SU-DHL-6 (cell line): Measurements from ENCODE around the gene RAI14.

ENCODE experiments used
- EZH2phosphoT487 ChIP-seq: fragments of 200-600 bp; sonication (generic), shearing (Covaris generic); conservative IDR thresholded peaks from 2 replicates; pipeline ENCODE4 v1.6.1; 2018; ENCODE audit warnings: mild to moderate bottlenecking, antibody characterized with exemption, low read length, moderate library complexity, mixed read lengths
- TF ChIP-seq, protein P1 (sequence below): fragments of 200-600 bp; sonication (generic); IDR thresholded peaks from one replicate; pipeline ENCODE4 v1.5.1; 2017; ENCODE audit warnings: antibody characterized with exemption, mild to moderate bottlenecking, low read length, moderate library complexity; ENCODE audit not compliant: insufficient read depth, poor library complexity, severe bottlenecking

DNA sequence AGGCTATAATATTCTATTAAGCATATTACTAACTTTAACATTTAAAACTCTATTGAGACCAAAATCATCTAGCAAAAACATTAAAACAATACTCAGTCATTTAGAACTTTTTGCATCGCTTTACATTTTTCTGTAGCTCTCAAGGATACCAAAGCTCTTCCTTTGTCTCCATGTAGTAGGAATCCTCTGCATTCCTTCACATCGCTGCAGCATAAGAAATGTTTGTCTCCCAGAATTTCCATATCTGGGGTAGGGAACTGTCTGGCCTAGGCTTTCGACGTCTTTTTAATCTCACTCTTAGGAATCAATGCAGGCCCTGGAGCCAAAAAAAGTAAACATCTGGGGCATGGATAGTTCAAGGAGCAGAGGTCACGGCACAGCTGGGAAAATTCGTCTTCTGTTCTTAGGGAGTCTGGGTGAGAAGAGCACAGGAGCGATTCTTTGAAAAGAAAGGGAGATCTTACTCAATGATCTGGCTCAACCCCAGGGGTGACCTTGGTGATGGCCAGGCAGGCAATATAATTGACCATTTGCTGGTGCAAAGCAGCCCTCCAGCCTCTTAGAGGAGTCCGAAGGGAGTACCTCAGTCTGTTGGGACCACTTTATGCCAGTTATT, 23.2 kb upstream of the RAI14 start:
- TF ChIP-seq, protein P1, sequence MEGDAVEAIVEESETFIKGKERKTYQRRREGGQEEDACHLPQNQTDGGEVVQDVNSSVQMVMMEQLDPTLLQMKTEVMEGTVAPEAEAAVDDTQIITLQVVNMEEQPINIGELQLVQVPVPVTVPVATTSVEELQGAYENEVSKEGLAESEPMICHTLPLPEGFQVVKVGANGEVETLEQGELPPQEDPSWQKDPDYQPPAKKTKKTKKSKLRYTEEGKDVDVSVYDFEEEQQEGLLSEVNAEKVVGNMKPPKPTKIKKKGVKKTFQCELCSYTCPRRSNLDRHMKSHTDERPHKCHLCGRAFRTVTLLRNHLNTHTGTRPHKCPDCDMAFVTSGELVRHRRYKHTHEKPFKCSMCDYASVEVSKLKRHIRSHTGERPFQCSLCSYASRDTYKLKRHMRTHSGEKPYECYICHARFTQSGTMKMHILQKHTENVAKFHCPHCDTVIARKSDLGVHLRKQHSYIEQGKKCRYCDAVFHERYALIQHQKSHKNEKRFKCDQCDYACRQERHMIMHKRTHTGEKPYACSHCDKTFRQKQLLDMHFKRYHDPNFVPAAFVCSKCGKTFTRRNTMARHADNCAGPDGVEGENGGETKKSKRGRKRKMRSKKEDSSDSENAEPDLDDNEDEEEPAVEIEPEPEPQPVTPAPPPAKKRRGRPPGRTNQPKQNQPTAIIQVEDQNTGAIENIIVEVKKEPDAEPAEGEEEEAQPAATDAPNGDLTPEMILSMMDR: no peak
- no peak for TF ChIP-seq EZH2phosphoT487
